AG20443 (cell line): ENCODE data around the gene DCTN2.
"Not testable (repeated sequence)": the region's sequence is repeated elsewhere in the genome, so short reads cannot be mapped to it uniquely, and the experiment has no call there.

Experiments
- DNase-seq: peaks from one replicate; pipeline ENCODE4 v3.0.0; 2012; ENCODE audit warnings: low spot score, mixed read lengths

The DCTN2 gene

GRCh38 chr12:57515408-57515933 is 31.5 kb downstream of the DCTN2 start:
- DNase-seq = no peak

GRCh38 chr12:57514720-57515407 is 32.1 kb downstream of the DCTN2 start:
- DNase-seq = no peak

- DNase-seq = not testable (repeated sequence)
Observed at GRCh38 chr12:57514246-57514645, 32.7 kb downstream of the DCTN2 start.

- DNase-seq = not testable (repeated sequence)
Observed at GRCh38 chr12:57513677-57514076, 33.3 kb downstream of the DCTN2 start.

GRCh38 chr12:57513266-57513665 is 33.7 kb downstream of the DCTN2 start:
- no peak for DNase-seq

GRCh38 chr12:57512665-57513064 is 34.3 kb downstream of the DCTN2 start:
- DNase-seq = no peak

- DNase-seq = no peak
Observed at GRCh38 chr12:57511588-57512325, 35.2 kb downstream of the DCTN2 start.

- DNase-seq = no peak
Observed at GRCh38 chr12:57511161-57511560, 35.8 kb downstream of the DCTN2 start.

GRCh38 chr12:57507796-57508195 is 39.2 kb downstream of the DCTN2 start:
- DNase-seq = not testable (repeated sequence)

- DNase-seq = not testable (repeated sequence)
Observed at GRCh38 chr12:57506541-57506940, 40.5 kb downstream of the DCTN2 start.

- not testable (repeated sequence) for DNase-seq
Observed at GRCh38 chr12:57502311-57502969, 44.6 kb downstream of the DCTN2 start.

- DNase-seq = no peak
Observed at GRCh38 chr12:57500213-57500612, 46.8 kb downstream of the DCTN2 start.

- no peak for DNase-seq
Observed at GRCh38 chr12:57498571-57498970, 48.4 kb downstream of the DCTN2 start.

GRCh38 chr12:57498132-57498502 is 48.9 kb downstream of the DCTN2 start:
- no peak for DNase-seq

- DNase-seq = no peak
Observed at GRCh38 chr12:57497223-57498131, 49.5 kb downstream of the DCTN2 start.

- DNase-seq = no peak
Observed at GRCh38 chr12:57496822-57497221, 50.2 kb downstream of the DCTN2 start.

GRCh38 chr12:57495051-57495701 is 51.8 kb downstream of the DCTN2 start:
- DNase-seq = not testable (repeated sequence)

- DNase-seq = no peak
Observed at GRCh38 chr12:57491393-57492280, 55.4 kb downstream of the DCTN2 start.

GRCh38 chr12:57490126-57490525 is 56.9 kb downstream of the DCTN2 start:
- no peak for DNase-seq

GRCh38 chr12:57489157-57489641 is 57.8 kb downstream of the DCTN2 start:
- DNase-seq = no peak
